ENCODE data around the gene TMEM79.

Gene TMEM79, protein sequence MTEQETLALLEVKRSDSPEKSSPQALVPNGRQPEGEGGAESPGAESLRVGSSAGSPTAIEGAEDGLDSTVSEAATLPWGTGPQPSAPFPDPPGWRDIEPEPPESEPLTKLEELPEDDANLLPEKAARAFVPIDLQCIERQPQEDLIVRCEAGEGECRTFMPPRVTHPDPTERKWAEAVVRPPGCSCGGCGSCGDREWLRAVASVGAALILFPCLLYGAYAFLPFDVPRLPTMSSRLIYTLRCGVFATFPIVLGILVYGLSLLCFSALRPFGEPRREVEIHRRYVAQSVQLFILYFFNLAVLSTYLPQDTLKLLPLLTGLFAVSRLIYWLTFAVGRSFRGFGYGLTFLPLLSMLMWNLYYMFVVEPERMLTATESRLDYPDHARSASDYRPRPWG

DNA sequence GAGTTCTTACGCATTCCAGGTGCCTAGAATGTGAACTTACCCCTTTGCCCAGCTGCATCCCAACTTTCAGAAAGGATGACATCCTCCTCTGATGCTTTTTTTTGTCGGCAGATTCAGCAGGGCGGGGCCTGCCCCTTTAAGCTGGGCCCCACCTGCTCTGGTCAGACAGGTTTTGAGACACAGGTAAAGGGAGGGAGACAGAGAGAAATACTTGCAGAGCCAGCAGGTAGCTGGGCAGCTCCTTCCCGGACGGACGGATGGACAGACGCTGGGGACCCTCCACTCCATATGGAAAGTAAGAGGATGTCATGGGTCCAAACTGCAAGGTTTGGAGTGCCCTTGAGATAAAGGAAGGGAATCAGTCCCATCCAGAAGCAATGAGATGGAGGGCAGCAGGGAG, at the start of gene TMEM79:
TSS of gene TMEM79 (plus strand) at position 214 of the 400 bp plus-strand sequence. CDS start 902 bp downstream, outside the sequence.
- Mint-ChIP-seq H3K27me3 (ENCODE audit: low read depth) (no peaks in the 10 kb centered on the region), H3K4me3 (peak within 1 kb of the TSS; percentile 91)

DNA sequence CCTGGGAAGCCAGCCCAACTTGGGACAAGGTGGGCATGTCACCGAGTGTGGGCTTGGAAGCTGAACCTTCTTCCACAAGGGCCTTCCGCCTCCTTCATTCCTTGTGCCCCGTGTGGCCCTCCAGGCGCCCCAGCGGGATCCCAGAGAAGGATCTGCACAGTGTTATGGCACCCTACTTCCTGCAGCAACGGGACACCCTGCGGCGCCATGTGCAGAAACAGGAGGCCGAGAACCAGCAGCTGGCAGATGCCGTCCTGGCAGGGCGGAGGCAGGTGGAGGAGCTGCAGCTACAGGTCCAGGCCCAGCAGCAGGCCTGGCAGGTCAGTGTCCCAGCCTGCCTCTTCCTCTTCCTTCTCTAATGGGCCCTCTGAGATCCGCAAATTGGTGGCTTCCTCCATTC, 48.0 kb upstream of the TMEM79 start:
- Mint-ChIP-seq H3K4me3 (no peak overlapping the region), H3K27me3 (ENCODE audit: low read depth) (no peaks in the 10 kb centered on the region), H3K9me3 (no peaks in the 10 kb centered on the region), H3K27ac (no peak overlapping the region), H3K4me1 (ENCODE audit: low read depth) (peaks cover 1% of the 10 kb centered on the region), H3K36me3 (ENCODE audit: low read depth) (peaks cover 28% of the 10 kb centered on the region)
- no peak for DNase-seq (ENCODE audit: low spot score)

More for the DNA sequence above, at the start of gene TMEM79:
- peaks cover 10% of the 10 kb centered on the region for H3K36me3 Mint-ChIP-seq (ENCODE audit: low read depth)
- peaks cover 29% of the 10 kb centered on the region for H3K4me1 Mint-ChIP-seq (ENCODE audit: low read depth)
- peak within 1 kb of the TSS; percentile 92 for H3K27ac Mint-ChIP-seq
- H3K9me3 Mint-ChIP-seq = no peaks in the 10 kb centered on the region
- DNase-seq (ENCODE audit: low spot score) = no peak

DNA sequence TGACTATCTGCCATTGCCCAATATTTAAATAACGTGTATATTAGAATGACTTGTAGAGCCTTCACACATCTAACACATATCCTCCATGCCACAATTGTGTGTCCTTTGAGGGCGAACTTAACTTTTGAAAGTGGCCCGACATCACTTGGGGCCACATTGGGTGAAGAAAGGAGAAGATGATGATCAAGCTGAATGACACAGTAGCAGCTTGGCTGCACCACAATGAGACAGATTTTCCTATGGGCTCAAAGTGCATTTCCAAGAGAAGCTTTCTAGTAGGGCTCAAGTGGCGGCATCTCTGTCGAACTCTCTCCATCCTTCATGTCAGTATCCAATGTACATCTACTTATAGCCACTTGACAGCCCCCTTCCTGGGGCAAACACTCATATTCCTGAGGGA, 45.9 kb upstream of the TMEM79 start:
- no peak overlapping the region for H3K27ac Mint-ChIP-seq
- no peaks in the 10 kb centered on the region for H3K27me3 Mint-ChIP-seq (ENCODE audit: low read depth)
- no peaks in the 10 kb centered on the region for H3K9me3 Mint-ChIP-seq
- H3K4me1 Mint-ChIP-seq (ENCODE audit: low read depth) = no peaks in the 10 kb centered on the region
- H3K4me3 Mint-ChIP-seq = no peak overlapping the region
- peaks cover 28% of the 10 kb centered on the region for H3K36me3 Mint-ChIP-seq (ENCODE audit: low read depth)
- DNase-seq (ENCODE audit: low spot score) = no peak

DNA sequence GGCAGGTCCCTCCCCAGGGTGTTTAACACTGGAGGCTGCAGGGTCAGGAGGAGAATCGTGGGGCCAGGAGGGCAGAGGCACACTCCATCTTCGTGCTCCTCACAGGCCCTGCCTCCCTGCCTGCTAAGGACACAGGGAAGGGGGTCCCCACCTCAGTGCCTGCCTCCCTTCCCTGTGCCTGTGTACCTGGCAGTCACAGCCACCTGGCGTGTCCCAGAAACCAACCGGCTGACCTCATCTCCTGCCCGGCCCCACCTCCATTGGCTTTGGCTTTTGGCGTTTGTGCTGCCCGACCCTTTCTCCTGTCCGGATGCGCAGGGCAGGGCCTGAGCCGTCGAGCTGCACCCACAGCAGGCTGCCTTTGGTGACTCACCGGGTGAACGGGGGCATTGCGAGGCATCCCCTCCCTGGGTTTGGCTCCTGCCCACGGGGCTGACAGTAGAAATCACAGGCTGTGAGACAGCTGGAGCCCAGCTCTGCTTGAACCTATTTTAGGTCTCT, 42.8 kb upstream of the TMEM79 start:
- Mint-ChIP-seq H3K4me1 (ENCODE audit: low read depth) (peaks cover 15% of the 10 kb centered on the region), H3K27me3 (ENCODE audit: low read depth) (no peaks in the 10 kb centered on the region), H3K27ac (no peak overlapping the region), H3K36me3 (ENCODE audit: low read depth) (peaks cover 19% of the 10 kb centered on the region), H3K9me3 (no peaks in the 10 kb centered on the region), H3K4me3 (no peak overlapping the region)
- DNase-seq (ENCODE audit: low spot score) = no peak

DNA sequence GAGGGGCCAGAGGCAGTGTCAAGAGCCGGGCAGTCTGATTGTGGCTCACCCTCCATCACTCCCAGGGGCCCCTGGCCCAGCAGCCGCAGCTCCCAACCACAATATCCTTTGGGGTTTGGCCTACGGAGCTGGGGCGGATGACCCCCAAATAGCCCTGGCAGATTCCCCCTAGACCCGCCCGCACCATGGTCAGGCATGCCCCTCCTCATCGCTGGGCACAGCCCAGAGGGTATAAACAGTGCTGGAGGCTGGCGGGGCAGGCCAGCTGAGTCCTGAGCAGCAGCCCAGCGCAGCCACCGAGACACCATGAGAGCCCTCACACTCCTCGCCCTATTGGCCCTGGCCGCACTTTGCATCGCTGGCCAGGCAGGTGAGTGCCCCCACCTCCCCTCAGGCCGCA, 42.2 kb upstream of the TMEM79 start, which contains the start of gene BGLAP:
TSS of gene BGLAP (plus strand) at position 259 of the 400 bp plus-strand sequence. CDS start at position 307, 48 bp downstream.
- H3K27ac Mint-ChIP-seq = no peak within 1 kb of the TSS
- H3K27me3 Mint-ChIP-seq (ENCODE audit: low read depth) = no peaks in the 10 kb centered on the region
- DNase-seq (ENCODE audit: low spot score) = no peak
- H3K9me3 Mint-ChIP-seq = no peaks in the 10 kb centered on the region
- peaks cover 15% of the 10 kb centered on the region for H3K4me1 Mint-ChIP-seq (ENCODE audit: low read depth)
- no peak within 1 kb of the TSS for H3K4me3 Mint-ChIP-seq
- H3K36me3 Mint-ChIP-seq (ENCODE audit: low read depth) = peaks cover 17% of the 10 kb centered on the region

DNA sequence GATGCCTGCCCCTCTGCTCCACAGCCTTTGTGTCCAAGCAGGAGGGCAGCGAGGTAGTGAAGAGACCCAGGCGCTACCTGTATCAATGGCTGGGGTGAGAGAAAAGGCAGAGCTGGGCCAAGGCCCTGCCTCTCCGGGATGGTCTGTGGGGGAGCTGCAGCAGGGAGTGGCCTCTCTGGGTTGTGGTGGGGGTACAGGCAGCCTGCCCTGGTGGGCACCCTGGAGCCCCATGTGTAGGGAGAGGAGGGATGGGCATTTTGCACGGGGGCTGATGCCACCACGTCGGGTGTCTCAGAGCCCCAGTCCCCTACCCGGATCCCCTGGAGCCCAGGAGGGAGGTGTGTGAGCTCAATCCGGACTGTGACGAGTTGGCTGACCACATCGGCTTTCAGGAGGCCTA, 41.4 kb upstream of the TMEM79 start:
- H3K36me3 Mint-ChIP-seq (ENCODE audit: low read depth) = peaks cover 14% of the 10 kb centered on the region
- no peaks in the 10 kb centered on the region for H3K27me3 Mint-ChIP-seq (ENCODE audit: low read depth)
- H3K27ac Mint-ChIP-seq = no peak overlapping the region
- H3K9me3 Mint-ChIP-seq = no peaks in the 10 kb centered on the region
- H3K4me3 Mint-ChIP-seq = no peak overlapping the region
- no peak for DNase-seq (ENCODE audit: low spot score)
- H3K4me1 Mint-ChIP-seq (ENCODE audit: low read depth) = peaks cover 15% of the 10 kb centered on the region

DNA sequence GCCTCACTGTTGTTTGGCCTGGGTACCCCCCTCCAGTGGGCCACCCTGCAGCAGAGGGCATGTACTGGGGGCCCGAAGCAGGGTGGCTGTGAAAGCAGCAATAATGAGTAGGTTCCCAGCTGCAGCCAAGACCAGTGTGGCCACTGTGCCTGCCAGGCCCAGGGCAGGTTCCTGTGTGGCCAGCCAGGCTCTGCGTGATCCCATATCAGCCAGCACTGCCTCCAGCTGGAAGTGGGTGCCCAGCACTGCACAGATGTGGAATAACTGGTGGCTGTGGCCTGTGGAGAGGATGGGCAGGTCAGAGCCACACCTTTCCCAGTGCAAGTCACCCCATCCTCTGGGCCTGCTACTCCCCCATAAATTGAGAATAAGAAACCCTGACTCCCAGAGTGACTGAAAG, 40.0 kb upstream of the TMEM79 start:
- no peak overlapping the region for H3K27ac Mint-ChIP-seq
- peaks cover 15% of the 10 kb centered on the region for H3K4me1 Mint-ChIP-seq (ENCODE audit: low read depth)
- no peak for DNase-seq (ENCODE audit: low spot score)
- H3K4me3 Mint-ChIP-seq = peak overlapping the region; percentile 87
- no peaks in the 10 kb centered on the region for H3K27me3 Mint-ChIP-seq (ENCODE audit: low read depth)
- H3K9me3 Mint-ChIP-seq = no peaks in the 10 kb centered on the region
- peaks cover 4% of the 10 kb centered on the region for H3K36me3 Mint-ChIP-seq (ENCODE audit: low read depth)

DNA sequence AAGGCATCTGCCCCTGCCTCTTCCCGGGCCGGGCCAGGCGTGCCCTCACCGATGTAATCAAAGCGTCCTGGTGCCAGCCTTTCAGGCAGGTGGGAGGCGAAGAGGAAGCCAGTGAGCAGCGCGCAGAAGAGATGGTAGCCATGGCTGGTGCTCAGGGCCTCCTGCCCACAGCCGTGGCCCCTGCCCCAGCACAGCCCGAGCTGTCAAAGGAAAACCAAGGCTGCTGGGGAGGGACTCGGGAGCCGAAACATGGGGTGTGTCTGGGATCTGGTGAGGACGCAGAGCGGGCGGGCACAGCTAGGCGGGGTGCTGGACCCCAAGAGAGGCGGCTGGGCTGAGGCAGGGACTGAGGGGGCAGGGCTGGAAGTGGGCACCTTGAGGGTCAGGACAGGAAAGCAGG, 39.4 kb upstream of the TMEM79 start:
- H3K36me3 Mint-ChIP-seq (ENCODE audit: low read depth) = peaks cover 5% of the 10 kb centered on the region
- no peaks in the 10 kb centered on the region for H3K27me3 Mint-ChIP-seq (ENCODE audit: low read depth)

DNA sequence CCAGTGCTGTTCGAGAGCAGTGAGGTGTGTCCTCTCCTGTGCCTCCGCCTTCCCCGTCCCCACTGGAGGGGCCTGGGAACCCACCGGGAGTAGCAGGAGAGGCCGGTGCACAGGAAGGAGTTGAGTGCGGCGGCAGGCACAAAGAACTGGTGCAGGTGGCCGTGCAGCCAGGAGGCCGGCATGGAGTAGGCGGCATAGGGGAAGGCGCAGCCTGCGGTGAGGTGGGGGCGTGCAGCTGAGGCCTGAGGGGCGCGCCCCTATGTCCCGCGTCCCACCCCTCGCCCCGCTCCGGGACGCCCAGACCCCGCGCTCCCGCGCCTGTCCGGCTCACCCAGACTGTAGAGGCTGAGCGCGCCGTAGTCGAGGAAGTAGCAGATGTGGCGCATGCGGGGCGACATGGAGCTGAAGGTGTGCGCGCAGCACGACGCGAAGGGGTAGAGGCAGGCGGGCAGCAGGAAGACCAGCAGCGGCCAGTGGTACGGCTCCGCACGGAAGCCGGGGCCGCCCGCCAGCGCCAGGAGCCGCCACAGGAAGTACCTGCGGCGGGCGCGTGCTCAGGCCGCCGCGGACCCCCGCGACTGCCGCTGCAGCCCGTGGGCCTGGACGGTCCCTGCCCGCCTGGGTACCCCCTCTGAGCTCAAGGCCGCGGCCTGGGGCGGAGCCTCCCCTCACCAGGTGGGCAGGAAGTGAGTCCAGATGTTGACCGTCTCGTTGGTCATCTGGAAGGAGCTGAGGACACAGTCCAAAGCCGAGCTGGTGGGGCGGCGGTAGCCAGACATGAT, 38.5 kb upstream of the TMEM79 start:
- H3K27ac Mint-ChIP-seq = peak overlapping the region; percentile 88
- H3K4me1 Mint-ChIP-seq (ENCODE audit: low read depth) = peaks cover 17% of the 10 kb centered on the region
- no peaks in the 10 kb centered on the region for H3K27me3 Mint-ChIP-seq (ENCODE audit: low read depth)
- H3K36me3 Mint-ChIP-seq (ENCODE audit: low read depth) = peaks cover 8% of the 10 kb centered on the region
- peak overlapping the region; percentile 87 for H3K4me3 Mint-ChIP-seq
- no peak for DNase-seq (ENCODE audit: low spot score)
- no peaks in the 10 kb centered on the region for H3K9me3 Mint-ChIP-seq

More for the DNA sequence above, 39.4 kb upstream of the TMEM79 start:
- peak overlapping the region; percentile 26 for H3K27ac Mint-ChIP-seq
- H3K9me3 Mint-ChIP-seq = no peaks in the 10 kb centered on the region
- DNase-seq (ENCODE audit: low spot score) = no peak
- peak overlapping the region; percentile 87 for H3K4me3 Mint-ChIP-seq
- peaks cover 15% of the 10 kb centered on the region for H3K4me1 Mint-ChIP-seq (ENCODE audit: low read depth)

DNA sequence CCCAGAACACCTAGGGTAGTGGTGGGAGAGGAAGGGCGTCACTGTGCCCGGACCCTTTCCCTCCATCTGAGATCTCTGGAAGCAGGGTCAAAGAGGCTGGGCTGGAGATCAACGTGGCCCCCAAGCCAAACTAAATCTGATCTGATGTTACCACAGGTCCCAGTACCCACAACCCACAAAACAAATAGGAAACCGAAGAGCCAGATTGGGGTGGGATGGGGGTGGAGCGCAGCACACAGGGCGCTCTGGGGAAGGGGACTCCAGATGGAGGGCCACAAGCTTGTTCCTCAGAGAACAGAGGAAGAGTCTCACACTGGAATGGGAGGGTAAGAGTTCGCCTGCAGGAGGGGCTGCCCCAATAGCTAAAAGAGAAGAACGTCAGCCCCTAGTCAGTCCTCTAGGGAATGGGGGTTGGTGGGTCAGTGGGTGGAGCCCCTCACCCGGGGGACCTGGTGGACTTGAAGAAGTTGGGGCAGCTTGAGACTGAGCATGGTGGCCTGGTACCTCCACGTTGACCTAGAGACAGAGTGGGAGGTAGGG, 37.8 kb upstream of the TMEM79 start:
- H3K4me1 Mint-ChIP-seq (ENCODE audit: low read depth) = peaks cover 19% of the 10 kb centered on the region
- no peak for DNase-seq (ENCODE audit: low spot score)
- peaks cover 12% of the 10 kb centered on the region for H3K36me3 Mint-ChIP-seq (ENCODE audit: low read depth)
- H3K27ac Mint-ChIP-seq = no peak overlapping the region
- no peaks in the 10 kb centered on the region for H3K9me3 Mint-ChIP-seq
- H3K4me3 Mint-ChIP-seq = peak overlapping the region; percentile 1
- H3K27me3 Mint-ChIP-seq (ENCODE audit: low read depth) = no peaks in the 10 kb centered on the region

DNA sequence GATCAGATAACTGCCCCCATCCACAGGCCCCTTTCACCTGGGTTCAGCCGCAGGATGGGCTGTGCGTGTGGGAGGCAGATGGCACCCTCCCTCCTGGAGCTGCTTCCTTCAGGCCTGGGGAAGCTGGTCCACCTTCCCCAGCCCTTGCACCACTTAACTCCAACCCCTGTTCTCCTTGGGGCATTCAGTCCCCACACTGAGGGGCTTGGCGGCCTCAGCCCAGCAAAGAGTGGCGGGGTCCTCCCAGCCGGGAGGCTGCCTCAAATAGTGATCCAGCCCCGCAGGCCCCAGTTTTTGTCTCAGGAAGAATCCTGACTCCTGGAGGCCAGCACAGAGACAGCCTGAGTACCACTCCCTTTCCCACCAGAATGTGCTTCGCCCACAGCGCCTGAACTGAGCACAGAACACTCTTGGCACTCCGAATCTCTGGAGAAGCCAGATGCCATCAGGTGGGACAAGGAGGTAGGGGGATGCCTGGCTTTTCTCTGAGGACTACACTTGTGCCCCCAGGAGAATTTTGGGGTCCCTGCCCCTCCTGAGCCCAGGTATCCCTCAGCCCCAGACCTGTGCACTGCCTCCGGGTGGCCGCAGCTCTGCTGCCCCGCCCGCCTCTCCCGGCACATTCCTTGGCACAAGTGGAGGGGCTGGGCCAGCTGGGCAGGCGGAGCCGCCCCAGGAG, 37.2 kb upstream of the TMEM79 start:
- H3K36me3 Mint-ChIP-seq (ENCODE audit: low read depth) = peaks cover 17% of the 10 kb centered on the region
- H3K27ac Mint-ChIP-seq = no peak overlapping the region

DNA sequence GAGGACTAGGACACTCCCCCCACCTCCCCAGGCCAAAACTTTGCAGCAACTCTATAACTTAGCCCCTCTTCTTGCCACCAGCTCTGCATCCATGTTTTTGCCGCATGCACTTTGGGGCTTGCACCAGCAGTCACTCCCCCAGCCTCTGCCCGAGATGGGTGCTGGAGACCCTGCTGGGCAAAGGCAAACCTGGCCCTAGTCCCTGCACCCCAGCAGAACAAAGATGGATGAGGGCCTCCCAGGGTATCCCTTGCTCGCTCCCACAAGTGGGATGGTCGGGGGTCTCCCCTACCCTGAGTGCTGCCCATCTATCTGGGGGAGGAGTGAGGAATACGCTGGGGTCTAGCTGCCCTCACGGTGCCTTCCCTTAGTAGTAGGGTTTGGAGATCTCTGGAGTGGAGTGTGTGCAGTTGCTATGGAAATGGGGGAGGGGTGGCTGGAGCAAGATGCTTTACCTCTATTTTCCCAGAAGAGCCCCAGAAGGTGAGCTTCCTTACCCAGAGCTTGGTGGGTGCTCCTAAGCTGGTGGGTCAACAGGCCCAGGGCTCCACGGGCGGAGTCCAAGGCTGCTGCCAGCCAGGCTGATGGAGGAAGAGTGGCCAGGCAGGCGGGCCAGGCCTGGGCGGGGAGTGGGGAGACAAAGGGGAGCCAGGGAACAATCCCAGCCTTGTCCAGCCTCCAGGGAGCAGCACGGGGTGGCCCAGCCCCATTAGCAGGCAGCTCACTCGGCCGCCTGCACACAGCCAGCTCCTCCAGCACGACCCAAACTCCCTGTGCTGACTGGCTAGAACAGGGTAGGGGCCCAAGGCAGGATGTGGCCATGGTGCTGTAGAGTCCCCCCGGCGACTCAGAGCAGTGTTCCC, 36.4 kb upstream of the TMEM79 start, which contains the start of gene PAQR6:
TSS of gene PAQR6 (minus strand) at position 597 of the 863 bp plus-strand sequence. CDS start 1,325 bp downstream, outside the sequence.
- Mint-ChIP-seq H3K4me1 (ENCODE audit: low read depth) (peaks cover 32% of the 10 kb centered on the region), H3K27me3 (ENCODE audit: low read depth) (no peaks in the 10 kb centered on the region), H3K36me3 (ENCODE audit: low read depth) (peaks cover 25% of the 10 kb centered on the region), H3K4me3 (no peak within 1 kb of the TSS), H3K27ac (peak within 1 kb of the TSS; percentile 4), H3K9me3 (no peaks in the 10 kb centered on the region)
- no peak for DNase-seq (ENCODE audit: low spot score)

More for the DNA sequence above, 37.2 kb upstream of the TMEM79 start:
- Mint-ChIP-seq H3K9me3 (no peaks in the 10 kb centered on the region), H3K27me3 (ENCODE audit: low read depth) (no peaks in the 10 kb centered on the region), H3K4me1 (ENCODE audit: low read depth) (peaks cover 25% of the 10 kb centered on the region), H3K4me3 (no peak overlapping the region)
- DNase-seq (ENCODE audit: low spot score) = no peak

DNA sequence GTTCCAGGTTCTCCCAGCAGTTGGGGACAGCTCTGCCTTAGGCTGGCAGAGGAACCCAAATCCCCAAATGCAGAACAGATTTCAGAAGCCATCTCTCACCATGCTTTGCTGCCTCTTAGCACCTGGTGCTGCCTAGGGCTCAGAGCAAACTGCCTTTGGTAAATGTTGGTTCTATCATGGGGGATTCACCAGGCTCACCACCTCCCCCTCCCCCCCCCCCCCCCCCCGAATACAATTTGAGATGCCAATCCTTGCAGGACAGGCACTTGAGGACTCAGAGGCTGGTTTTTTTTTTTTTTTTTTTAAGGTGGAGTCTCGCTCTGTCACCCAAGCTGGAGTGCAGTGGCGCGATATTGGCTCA, 35.8 kb upstream of the TMEM79 start:
- peaks cover 34% of the 10 kb centered on the region for H3K4me1 Mint-ChIP-seq (ENCODE audit: low read depth)
- no peak for DNase-seq (ENCODE audit: low spot score)
- peaks cover 30% of the 10 kb centered on the region for H3K36me3 Mint-ChIP-seq (ENCODE audit: low read depth)
- no peak overlapping the region for H3K27ac Mint-ChIP-seq
- no peaks in the 10 kb centered on the region for H3K9me3 Mint-ChIP-seq
- no peaks in the 10 kb centered on the region for H3K27me3 Mint-ChIP-seq (ENCODE audit: low read depth)
- H3K4me3 Mint-ChIP-seq = no peak overlapping the region
